Measurements from ENCODE around the gene CRYBG1.

CRYBG1 gene

GRCh38 chr6:106458021-106458986 lies 97.8 kb downstream of the CRYBG1 start:
- no peak for DNase-seq (ENCODE audit: low spot score)

DNA sequence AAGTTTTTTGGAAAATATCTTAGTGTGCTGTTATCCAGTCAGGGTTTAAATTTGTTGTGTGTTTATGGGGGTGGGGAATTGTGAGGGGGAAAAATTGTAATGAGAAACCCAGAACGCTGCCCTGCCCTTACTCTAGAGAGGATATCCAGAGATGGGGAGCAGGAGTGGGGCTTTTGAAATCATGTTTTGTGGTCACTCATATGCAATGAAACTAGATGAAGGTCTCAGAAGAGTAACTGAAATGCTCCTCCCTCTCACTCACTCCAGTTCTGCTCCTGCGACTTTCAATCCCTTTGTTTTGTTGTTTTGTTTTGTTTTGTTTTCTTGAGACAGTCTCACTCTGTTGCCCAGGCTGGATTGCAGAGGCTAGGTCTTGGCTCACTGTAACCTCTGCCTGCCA lies 100.0 kb downstream of the CRYBG1 start:
- no peak for DNase-seq (ENCODE audit: low spot score)

- DNase-seq (ENCODE audit: low spot score) = no peak
Observed at GRCh38 chr6:106461084-106461483, 100.6 kb downstream of the CRYBG1 start.

DNA sequence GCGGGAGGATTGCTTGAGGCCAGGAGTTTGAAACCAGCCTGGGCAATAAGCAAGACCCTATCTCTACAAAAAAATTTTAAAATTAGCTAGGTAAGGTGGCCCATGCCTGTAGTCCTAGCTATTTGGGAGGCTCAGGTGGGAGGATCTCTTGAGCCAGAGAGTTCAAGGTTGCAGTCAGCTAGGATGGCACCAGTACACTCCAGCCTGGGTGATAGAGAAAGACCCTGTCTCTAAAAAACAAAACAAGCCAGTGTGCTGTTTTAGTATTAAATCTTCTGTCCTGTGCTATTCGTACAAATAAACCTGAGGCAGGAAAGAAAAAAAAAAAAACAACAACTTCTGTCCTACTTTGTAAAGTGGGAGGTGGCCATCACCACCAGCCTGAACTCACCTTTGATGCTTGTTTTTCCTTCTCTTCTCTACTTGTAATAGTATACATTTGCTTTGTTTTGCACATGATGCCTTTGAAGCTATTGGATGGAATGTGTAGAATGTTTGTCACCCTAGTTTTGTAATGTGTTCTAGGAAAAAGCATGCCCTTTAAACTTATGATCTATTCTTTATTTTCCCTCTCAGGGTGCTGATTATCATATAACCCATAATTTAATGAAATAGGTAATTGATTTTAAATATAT lies 102.5 kb downstream of the CRYBG1 start:
- DNase-seq (ENCODE audit: low spot score) = no peak

DNA sequence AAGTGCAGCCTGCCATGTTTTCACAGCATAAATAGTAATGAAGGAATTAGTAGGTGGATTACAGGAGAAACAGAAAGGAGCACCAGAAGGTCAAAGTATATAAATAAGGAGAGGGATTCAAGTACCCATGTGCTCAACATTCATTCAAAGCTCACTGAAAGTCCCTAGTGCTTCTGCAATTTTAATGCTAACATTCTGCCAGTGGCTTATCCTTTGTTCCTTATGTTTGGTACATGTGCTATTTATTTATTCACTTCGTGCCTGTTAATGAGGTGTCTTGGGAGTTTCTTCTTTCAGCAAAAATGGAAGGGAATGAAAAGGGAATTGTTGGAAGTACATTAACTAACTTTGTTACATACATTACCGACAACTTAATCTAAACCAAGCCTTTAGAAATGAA lies 105.7 kb downstream of the CRYBG1 start:
- DNase-seq (ENCODE audit: low spot score) = no peak

- DNase-seq (ENCODE audit: low spot score) = no peak
Observed at GRCh38 chr6:106468935-106469334, 108.4 kb downstream of the CRYBG1 start.

- DNase-seq (ENCODE audit: low spot score) = no peak
Observed at GRCh38 chr6:106469882-106470281, 109.4 kb downstream of the CRYBG1 start.

- no peak for DNase-seq (ENCODE audit: low spot score)
Observed at GRCh38 chr6:106470316-106470715, 109.8 kb downstream of the CRYBG1 start.

DNA sequence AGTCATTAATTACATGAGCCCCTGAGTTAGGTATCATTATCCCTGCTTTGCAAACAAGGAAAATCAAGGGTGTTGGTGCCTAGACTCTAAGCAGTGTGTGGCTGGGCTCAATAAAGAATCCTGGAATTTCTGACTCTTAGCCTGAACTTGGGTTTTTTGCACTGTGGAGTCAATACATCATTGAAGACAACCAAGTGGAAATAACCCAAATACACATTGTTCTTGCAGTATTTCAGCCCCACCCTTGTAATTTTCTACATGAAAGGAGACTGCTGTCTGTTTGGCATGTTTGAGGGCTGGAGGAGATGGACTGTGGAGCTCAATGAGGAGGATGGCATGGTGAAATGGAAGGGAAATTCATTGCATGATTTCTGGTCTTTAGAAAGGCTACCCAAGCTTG lies 110.3 kb downstream of the CRYBG1 start:
- DNase-seq (ENCODE audit: low spot score) = no peak

DNA sequence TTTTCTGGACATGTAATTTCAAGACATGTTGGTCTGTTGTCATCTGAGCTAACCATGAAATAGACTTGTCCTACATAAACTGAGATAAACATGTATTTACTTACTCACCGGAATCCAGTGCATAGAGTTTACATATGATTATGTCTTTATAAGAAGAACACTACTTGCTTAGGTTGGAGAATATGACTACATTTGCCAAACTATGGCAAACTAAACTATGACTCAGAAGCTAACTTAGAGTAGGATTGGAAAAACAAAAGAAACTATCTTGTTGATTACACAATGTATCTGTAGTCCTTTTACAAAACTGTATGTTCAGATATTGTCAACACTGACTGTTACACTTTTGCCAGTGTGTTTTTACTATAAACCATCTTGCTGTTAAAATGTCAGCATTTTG lies 113.3 kb downstream of the CRYBG1 start:
- DNase-seq (ENCODE audit: low spot score) = no peak

- DNase-seq (ENCODE audit: low spot score) = no peak
Observed at GRCh38 chr6:106474466-106474865, 113.9 kb downstream of the CRYBG1 start.

DNA sequence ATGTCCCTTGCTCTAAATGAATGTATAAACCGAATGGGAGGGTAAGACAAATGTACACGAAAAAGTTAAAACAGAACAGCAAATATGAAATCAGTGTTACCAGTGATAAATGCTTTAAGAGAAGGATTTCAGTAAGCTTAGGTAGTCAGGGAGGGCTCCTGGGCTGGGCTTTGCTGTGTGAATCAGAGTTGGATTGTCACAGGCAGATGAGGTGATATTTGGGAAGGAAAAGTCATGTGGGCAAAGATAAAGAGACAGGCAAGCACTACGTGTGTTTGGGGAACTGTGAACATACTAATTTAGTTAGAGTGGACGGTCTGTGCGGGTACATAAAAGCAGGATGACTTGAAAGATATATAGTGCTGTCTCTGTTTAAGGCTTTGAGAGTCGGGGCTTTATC lies 114.8 kb downstream of the CRYBG1 start:
- DNase-seq (ENCODE audit: low spot score) = no peak

DNA sequence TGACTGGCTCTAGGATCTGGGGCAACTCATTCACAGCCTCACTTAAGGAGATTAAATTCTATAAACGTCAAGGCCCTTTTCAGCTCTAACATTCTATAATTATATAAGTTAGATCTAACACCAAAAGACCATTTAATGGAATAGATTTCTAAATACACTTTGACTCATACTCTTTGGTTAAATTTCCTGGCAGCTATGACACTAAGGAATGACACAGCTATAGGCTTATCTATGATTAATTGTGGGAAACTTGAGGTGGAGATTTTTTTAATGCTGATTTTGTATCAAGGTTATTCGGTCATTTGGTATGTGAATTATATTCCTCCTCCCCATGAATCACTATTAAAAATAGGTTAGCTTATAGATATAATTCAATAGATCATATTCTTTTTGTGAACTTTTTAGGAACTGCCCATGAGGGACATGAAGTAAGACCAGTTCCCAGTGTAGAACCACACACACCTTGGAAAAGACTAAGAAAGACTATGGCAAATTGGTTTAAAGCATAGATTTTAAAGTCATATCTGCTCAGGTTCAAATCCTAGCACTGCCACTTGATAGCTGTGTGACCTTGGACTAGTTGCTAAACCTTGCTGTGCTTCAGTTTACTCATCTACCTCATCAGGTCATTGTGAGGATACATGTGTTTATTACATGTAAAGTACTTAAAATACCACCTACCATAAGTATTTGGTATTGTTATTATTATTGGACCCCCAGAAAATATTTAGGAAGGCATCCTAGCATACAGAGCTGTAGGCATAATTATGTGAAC lies 116.0 kb downstream of the CRYBG1 start:
- DNase-seq (ENCODE audit: low spot score) = no peak

GRCh38 chr6:106477146-106477545 lies 116.6 kb downstream of the CRYBG1 start:
- DNase-seq (ENCODE audit: low spot score) = no peak

DNA sequence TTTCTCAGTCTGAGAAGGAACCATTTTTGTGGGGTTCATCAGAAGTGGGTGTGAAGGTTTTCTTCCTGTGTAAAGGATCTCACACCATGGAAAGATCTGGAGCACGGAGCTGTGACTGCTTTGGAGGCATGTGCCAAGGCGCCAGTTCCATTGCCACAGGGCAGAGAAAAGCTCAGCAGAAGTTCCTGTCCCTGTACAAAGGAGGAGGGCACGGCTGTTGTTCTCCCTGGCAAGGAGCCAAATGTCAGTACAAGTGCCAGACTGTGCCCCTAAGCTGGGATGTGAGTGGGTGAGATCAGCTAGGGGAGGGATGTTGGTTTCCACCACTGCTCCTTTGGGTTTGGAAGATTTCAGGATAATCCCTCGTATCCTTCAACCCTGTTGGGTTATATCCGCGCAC lies 117.3 kb downstream of the CRYBG1 start:
- DNase-seq (ENCODE audit: low spot score) = no peak

GRCh38 chr6:106486236-106486635 lies 125.7 kb downstream of the CRYBG1 start:
- DNase-seq (ENCODE audit: low spot score) = no peak

DNA sequence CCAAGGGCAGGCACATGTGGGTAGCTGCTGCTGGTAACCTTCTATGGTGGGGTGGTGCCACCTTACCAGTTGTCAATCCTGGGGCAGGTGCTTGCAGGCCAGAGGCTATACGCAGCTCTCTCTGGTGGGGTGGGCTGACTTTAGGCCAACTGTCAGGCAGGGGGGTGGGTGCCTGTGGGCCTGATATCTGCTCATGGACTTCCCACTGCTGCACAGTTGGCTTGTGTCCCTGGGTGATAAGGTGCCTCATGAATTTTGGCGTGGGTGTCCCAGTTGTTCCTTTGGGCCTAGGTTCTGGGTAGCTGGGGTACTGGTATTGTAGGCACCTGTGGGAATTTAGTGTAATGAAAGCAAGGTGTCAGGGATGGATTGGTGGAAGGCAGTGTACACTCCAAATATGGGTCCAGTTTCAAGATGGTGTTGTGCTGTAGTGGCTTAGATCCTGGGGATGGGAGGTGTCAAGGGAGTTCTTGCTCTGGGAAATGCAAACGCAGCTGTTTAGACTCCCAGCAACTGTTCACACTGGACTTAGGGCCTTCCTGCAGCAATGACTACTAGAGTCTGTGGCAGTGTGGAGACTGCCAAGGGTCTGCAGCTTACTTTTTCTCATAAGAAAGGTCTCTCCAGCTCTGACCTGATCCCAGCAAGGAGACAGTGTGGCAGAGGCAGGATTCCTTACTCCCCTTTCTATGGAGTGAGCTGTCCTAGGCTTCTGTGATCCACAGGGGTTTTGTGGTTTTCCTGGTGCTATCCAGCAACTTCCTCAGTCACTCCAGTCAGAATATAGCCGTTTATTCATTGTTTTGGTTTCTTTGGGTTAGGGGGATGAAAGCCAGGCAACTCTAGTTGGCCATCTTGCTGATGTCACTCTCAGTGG lies 128.2 kb downstream of the CRYBG1 start:
- no peak for DNase-seq (ENCODE audit: low spot score)

GRCh38 chr6:106490030-106490429 lies 129.5 kb downstream of the CRYBG1 start:
- no peak for DNase-seq (ENCODE audit: low spot score)

- DNase-seq (ENCODE audit: low spot score) = no peak
Observed at GRCh38 chr6:106490436-106490835, 129.9 kb downstream of the CRYBG1 start.

- no peak for DNase-seq (ENCODE audit: low spot score)
Observed at GRCh38 chr6:106490974-106491373, 130.5 kb downstream of the CRYBG1 start.

- DNase-seq (ENCODE audit: low spot score) = no peak
Observed at GRCh38 chr6:106495014-106495413, 134.5 kb downstream of the CRYBG1 start.

DNA sequence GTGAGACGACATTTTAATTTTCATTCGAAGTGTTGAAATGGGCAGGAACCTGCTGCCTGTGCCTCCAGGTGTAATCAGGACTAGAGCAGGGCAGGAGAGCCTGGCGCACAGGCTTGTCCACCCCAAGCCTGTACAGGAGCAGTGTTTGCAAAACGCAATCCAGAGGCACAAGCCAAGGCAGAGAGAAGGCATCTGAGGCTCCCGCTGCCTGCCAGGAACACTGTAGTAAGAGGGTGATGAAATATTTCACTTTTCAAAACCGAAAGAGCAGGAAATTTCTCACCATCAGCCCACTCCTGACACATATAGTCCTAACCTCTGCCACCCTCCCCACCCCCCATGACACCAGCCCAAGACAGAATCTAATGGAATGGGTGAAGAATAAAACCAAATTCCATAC lies 136.3 kb downstream of the CRYBG1 start:
- DNase-seq (ENCODE audit: low spot score) = no peak
